ENCODE results near the gene TANGO2. TPM values are rescaled to one million over a fixed set of nuclear protein-coding genes. Genes with fewer than 3 reads are reported as not detected.

Gene TANGO2
- total RNA-seq, 2 experiments from 2014 or later: 15.7 to 18.3 TPM

DNA sequence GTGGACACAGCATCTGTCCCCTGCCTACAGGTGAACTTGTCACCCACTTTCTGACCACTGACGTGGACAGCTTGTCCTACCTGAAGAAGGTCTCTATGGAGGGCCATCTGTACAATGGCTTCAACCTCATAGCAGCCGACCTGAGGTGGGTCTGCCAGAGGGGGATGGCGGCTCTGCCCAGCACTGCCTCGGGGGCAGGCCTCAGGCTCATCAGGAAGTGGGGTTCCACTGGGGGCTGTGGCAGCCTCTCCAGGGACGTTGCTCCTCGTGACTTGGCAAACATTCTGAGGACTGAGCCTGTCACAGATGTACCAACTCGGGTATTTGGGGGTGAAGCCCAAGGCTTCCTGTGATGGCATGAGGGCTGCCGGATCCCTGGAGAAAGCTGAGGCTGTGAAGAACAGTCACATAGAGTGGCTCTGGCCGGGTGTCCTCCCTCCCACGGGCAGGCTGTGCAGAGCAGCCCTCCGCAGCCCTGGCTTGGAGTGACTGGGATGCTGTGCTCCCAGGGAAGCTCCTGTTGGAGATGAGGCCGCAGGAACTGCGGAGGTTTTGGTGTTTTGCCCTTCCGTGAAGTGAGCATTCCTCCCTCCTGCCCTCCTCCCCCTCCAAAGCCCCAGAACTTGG lies 32.6 kb downstream of the TANGO2 start:
- ChIA-PET CTCF (no interaction called here), POLR2A (no interaction called here)
- Mint-ChIP-seq H3K9me3 (peaks cover 6% of the 10 kb centered on the region), H3K4me1 (ENCODE audit: low read depth) (no peaks in the 10 kb centered on the region), H3K36me3 (ENCODE audit: low read depth) (peaks cover 15% of the 10 kb centered on the region), H3K27ac (no peak overlapping the region), H3K4me3 (no peak overlapping the region), H3K27me3 (no peaks in the 10 kb centered on the region)
- DNase-seq (no peak), ATAC-seq (no peak)
- TF ChIP-seq, protein P1, sequence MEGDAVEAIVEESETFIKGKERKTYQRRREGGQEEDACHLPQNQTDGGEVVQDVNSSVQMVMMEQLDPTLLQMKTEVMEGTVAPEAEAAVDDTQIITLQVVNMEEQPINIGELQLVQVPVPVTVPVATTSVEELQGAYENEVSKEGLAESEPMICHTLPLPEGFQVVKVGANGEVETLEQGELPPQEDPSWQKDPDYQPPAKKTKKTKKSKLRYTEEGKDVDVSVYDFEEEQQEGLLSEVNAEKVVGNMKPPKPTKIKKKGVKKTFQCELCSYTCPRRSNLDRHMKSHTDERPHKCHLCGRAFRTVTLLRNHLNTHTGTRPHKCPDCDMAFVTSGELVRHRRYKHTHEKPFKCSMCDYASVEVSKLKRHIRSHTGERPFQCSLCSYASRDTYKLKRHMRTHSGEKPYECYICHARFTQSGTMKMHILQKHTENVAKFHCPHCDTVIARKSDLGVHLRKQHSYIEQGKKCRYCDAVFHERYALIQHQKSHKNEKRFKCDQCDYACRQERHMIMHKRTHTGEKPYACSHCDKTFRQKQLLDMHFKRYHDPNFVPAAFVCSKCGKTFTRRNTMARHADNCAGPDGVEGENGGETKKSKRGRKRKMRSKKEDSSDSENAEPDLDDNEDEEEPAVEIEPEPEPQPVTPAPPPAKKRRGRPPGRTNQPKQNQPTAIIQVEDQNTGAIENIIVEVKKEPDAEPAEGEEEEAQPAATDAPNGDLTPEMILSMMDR (IDR thresholded peaks at IDR 0.05): no peak
- intact Hi-C loops (cut with micrococcal nuclease): no loop called here

GRCh38 chr22:20054034-20054427 lies 33.1 kb downstream of the TANGO2 start:
- Mint-ChIP-seq H3K4me3 (no peak overlapping the region), H3K9me3 (peaks cover 2% of the 10 kb centered on the region), H3K27me3 (no peaks in the 10 kb centered on the region), H3K27ac (no peak overlapping the region), H3K4me1 (ENCODE audit: low read depth) (no peaks in the 10 kb centered on the region), H3K36me3 (ENCODE audit: low read depth) (peaks cover 11% of the 10 kb centered on the region)
- TF ChIP-seq, protein P1 (IDR thresholded peaks at IDR 0.05): no peak
- DNase-seq (no peak), ATAC-seq (no peak)
- ChIA-PET CTCF (no interaction called here), POLR2A (no interaction called here)
- intact Hi-C loops (cut with micrococcal nuclease): no loop called here

DNA sequence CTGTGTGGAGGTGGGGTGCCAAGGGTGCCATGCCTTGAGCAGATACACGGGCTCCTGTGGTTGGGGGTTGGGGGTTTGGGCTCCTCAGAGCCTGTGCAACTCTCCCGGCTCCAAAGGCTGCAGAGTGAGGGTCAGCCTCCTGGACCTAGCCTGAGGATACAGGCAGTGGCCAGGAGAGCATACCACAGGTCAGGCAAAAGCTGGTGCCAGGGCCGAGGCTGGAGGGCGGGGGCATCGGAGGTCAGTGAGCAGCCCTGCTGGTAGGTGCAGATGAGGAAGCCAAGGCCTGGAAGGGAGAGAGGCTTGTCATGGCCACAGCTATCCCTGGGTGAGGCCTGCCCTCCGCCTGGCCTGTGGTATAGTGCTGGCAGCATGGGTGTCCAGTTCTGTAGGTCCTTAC lies 33.6 kb downstream of the TANGO2 start:
- POLR2A ChIA-PET: no interaction called here
- DNase-seq (no peak), ATAC-seq (no peak)
- intact Hi-C loops (cut with micrococcal nuclease): no loop called here
- CTCF ChIA-PET: no interaction called here
- peaks cover 9% of the 10 kb centered on the region for H3K36me3 Mint-ChIP-seq (ENCODE audit: low read depth)
- no peaks in the 10 kb centered on the region for H3K27me3 Mint-ChIP-seq
- H3K4me3 Mint-ChIP-seq: no peak overlapping the region
- TF ChIP-seq, protein P1 (IDR thresholded peaks at IDR 0.05): no peak
- no peaks in the 10 kb centered on the region for H3K9me3 Mint-ChIP-seq
- no peaks in the 10 kb centered on the region for H3K4me1 Mint-ChIP-seq (ENCODE audit: low read depth)
- H3K27ac Mint-ChIP-seq: no peak overlapping the region

GRCh38 chr22:20055144-20055543 lies 34.2 kb downstream of the TANGO2 start:
- no peak for DNase-seq
- Mint-ChIP-seq H3K36me3 (ENCODE audit: low read depth) (peaks cover 7% of the 10 kb centered on the region), H3K27me3 (no peaks in the 10 kb centered on the region), H3K27ac (no peak overlapping the region), H3K9me3 (no peaks in the 10 kb centered on the region), H3K4me3 (no peak overlapping the region), H3K4me1 (ENCODE audit: low read depth) (no peaks in the 10 kb centered on the region)
- intact Hi-C loops (cut with micrococcal nuclease): no loop called here
- ChIA-PET CTCF (no interaction called here), POLR2A (no interaction called here)
- ATAC-seq: no peak
- TF ChIP-seq, protein P1 (IDR thresholded peaks at IDR 0.05): no peak

DNA sequence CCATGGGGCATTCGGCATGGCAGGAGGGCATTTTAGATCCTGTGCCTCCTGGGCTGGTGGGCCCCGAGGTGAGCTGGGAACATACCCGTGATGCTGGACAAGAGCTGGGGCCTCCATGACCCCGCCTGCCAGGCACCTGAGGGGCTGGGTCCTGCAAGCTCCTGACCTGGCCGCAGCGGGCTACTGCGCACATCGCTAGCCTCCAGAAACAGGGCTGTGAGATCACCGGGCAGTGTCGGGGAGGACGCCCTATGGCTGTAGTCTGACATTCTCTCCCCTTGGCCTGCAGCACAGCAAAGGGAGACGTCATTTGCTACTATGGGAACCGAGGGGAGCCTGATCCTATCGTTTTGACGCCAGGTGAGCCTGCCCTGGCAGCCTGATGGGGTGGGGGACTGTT lies 34.7 kb downstream of the TANGO2 start:
- DNase-seq: no peak
- Mint-ChIP-seq H3K4me3 (no peak overlapping the region), H3K36me3 (ENCODE audit: low read depth) (peaks cover 7% of the 10 kb centered on the region), H3K4me1 (ENCODE audit: low read depth) (no peaks in the 10 kb centered on the region), H3K27ac (no peak overlapping the region), H3K9me3 (no peaks in the 10 kb centered on the region), H3K27me3 (no peaks in the 10 kb centered on the region)
- ATAC-seq: no peak
- ChIA-PET CTCF (no interaction called here), POLR2A (no interaction called here)
- TF ChIP-seq, protein P1 (IDR thresholded peaks at IDR 0.05): no peak
- intact Hi-C loops (cut with micrococcal nuclease): no loop called here

All from activated CD8-positive, alpha-beta T cell treated with anti-CD3 and anti-CD28 coated beads for 36 hours (primary cell).